ENCODE measurements around the gene CST9L.

CST9L gene

GRCh38 chr20:23542801-23543200 is 25.5 kb downstream of the CST9L start:
- DNase-seq: no peak

GRCh38 chr20:23541776-23542175 is 26.5 kb downstream of the CST9L start:
- no peak for DNase-seq

GRCh38 chr20:23541330-23541729 is 27.0 kb downstream of the CST9L start:
- no peak for DNase-seq

GRCh38 chr20:23540624-23541023 is 27.7 kb downstream of the CST9L start:
- DNase-seq: no peak

- no peak for DNase-seq
Observed at GRCh38 chr20:23537030-23537429, 31.3 kb downstream of the CST9L start.

- DNase-seq: no peak
Observed at GRCh38 chr20:23536328-23536974, 31.8 kb downstream of the CST9L start.

- DNase-seq: no peak
Observed at GRCh38 chr20:23534801-23535593, 33.3 kb downstream of the CST9L start.

GRCh38 chr20:23533161-23533560 is 35.1 kb downstream of the CST9L start:
- no peak for DNase-seq

- DNase-seq: no peak
Observed at GRCh38 chr20:23532533-23532932, 35.8 kb downstream of the CST9L start.

- no peak for DNase-seq
Observed at GRCh38 chr20:23530937-23531567, 37.2 kb downstream of the CST9L start.

GRCh38 chr20:23528867-23529431 is 39.3 kb downstream of the CST9L start:
- no peak for DNase-seq

GRCh38 chr20:23526850-23527249 is 41.4 kb downstream of the CST9L start:
- DNase-seq: no peak

GRCh38 chr20:23524146-23524545 is 44.1 kb downstream of the CST9L start:
- no peak for DNase-seq

- no peak for DNase-seq
Observed at GRCh38 chr20:23520185-23520584, 48.1 kb downstream of the CST9L start.

GRCh38 chr20:23519556-23519955 is 48.7 kb downstream of the CST9L start:
- no peak for DNase-seq

GRCh38 chr20:23517719-23518118 is 50.6 kb downstream of the CST9L start:
- DNase-seq: no peak

GRCh38 chr20:23515250-23515939 is 52.9 kb downstream of the CST9L start:
- no peak for DNase-seq

- DNase-seq: no peak
Observed at GRCh38 chr20:23514848-23515247, 53.4 kb downstream of the CST9L start.

Data from NCI-H1048 (cell line).